Activated naive CD4-positive, alpha-beta T cell treated with Interleukin-2 at 50 U/mL for 16 hours (primary cell): Measurements from ENCODE around the gene ZNF211.

Source experiments
- DNase-seq: peaks from one replicate; pipeline ENCODE4 v3.0.0-alpha.2; 2020

ZNF211 gene

GRCh38 chr19:57656346-57656745 is 23.4 kb downstream of the ZNF211 start:
- no peak for DNase-seq

- DNase-seq, result no peak
These were observed 31.5 kb downstream of the ZNF211 start for GRCh38 chr19:57664269-57665127.

- no peak for DNase-seq
These were observed 32.4 kb downstream of the ZNF211 start for GRCh38 chr19:57665261-57665806.

- DNase-seq, result no peak
These were observed 34.3 kb downstream of the ZNF211 start for GRCh38 chr19:57667228-57667627.

- no peak for DNase-seq
These were observed 35.7 kb downstream of the ZNF211 start, which contains the start of gene ZSCAN4 for GRCh38 chr19:57668635-57669034. Gene ZSCAN4 (plus strand): TSS chr19:57668935. CDS start chr19:57676146, 7,211 bp downstream.

- DNase-seq, result no peak
These were observed 38.3 kb downstream of the ZNF211 start for GRCh38 chr19:57671124-57671895.

GRCh38 chr19:57672466-57672865 is 39.5 kb downstream of the ZNF211 start:
- no peak for DNase-seq

- no peak for DNase-seq
These were observed 42.9 kb downstream of the ZNF211 start for GRCh38 chr19:57675881-57676280.

- no peak for DNase-seq
These were observed 49.3 kb downstream of the ZNF211 start for GRCh38 chr19:57682226-57682766.

GRCh38 chr19:57686727-57687126 is 53.8 kb downstream of the ZNF211 start:
- DNase-seq, result no peak

- no peak for DNase-seq
These were observed 54.5 kb downstream of the ZNF211 start for GRCh38 chr19:57687363-57688010.

GRCh38 chr19:57688011-57688763 is 55.2 kb downstream of the ZNF211 start:
- DNase-seq, result no peak

- DNase-seq, result no peak
These were observed 56.8 kb downstream of the ZNF211 start for GRCh38 chr19:57689750-57690149.
